Astrocyte of the spinal cord (primary cell): Measurements from ENCODE around the gene PREB.

Experiments used
- DNase-seq: peaks from one replicate; pipeline ENCODE4 v3.0.0; 2011; ENCODE audit warnings: low read depth, low spot score
- H3K4me3 ChIP-seq: 2 replicates; pipeline ENCODE4 v1.5.1; 2011; ENCODE audit warnings: low read depth, mild to moderate bottlenecking, low read length, moderate library complexity
- in situ Hi-C: cut with HindIII; loops from 2 replicates; pipeline ENCODE4 v1.10.0; 2017; ENCODE audit warnings: low sequenced_read_pairs
- TF ChIP-seq, protein P1 (sequence below): IDR thresholded peaks from 2 replicates; pipeline ENCODE4 v1.5.1; 2012; ENCODE audit warnings: low read depth, mild to moderate bottlenecking, low read length, inconsistent platforms

Gene PREB

DNA sequence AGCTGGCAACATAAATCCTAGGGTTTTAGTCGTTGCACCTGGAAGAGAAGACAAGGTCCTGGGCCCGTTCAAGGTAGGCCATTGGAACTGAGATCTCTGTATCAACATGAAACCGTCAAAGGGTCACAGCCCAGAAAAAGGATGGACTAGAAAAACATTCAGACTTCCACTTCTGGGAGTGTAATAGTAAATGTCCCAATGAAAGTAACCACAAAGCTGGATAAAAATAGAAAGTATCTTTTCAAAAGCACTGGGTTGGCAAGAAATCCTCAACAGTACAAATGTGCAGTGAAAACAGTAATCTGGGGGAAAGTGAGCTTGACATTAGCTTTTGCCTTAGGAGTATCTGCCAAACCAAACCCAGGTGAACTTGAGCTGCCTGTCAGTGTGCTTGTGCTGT lies 28.5 kb downstream of the PREB start:
- TF ChIP-seq, protein P1, sequence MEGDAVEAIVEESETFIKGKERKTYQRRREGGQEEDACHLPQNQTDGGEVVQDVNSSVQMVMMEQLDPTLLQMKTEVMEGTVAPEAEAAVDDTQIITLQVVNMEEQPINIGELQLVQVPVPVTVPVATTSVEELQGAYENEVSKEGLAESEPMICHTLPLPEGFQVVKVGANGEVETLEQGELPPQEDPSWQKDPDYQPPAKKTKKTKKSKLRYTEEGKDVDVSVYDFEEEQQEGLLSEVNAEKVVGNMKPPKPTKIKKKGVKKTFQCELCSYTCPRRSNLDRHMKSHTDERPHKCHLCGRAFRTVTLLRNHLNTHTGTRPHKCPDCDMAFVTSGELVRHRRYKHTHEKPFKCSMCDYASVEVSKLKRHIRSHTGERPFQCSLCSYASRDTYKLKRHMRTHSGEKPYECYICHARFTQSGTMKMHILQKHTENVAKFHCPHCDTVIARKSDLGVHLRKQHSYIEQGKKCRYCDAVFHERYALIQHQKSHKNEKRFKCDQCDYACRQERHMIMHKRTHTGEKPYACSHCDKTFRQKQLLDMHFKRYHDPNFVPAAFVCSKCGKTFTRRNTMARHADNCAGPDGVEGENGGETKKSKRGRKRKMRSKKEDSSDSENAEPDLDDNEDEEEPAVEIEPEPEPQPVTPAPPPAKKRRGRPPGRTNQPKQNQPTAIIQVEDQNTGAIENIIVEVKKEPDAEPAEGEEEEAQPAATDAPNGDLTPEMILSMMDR: no peak
- in situ Hi-C loops: loop anchor here (25.0 kb wide), 1 partner anchor 156 kb away; the partner anchor contains the start of gene SLC30A3
- H3K4me3 ChIP-seq: no peak overlapping the region
- no peak for DNase-seq

GRCh38 chr2:27102329-27102728 lies 32.1 kb downstream of the PREB start:
- no peak overlapping the region for H3K4me3 ChIP-seq
- TF ChIP-seq, protein P1: no peak
- in situ Hi-C loops: loop anchor here (25.0 kb wide), 1 partner anchor 160 kb away; the partner anchor contains the start of gene SLC30A3
- no peak for DNase-seq

DNA sequence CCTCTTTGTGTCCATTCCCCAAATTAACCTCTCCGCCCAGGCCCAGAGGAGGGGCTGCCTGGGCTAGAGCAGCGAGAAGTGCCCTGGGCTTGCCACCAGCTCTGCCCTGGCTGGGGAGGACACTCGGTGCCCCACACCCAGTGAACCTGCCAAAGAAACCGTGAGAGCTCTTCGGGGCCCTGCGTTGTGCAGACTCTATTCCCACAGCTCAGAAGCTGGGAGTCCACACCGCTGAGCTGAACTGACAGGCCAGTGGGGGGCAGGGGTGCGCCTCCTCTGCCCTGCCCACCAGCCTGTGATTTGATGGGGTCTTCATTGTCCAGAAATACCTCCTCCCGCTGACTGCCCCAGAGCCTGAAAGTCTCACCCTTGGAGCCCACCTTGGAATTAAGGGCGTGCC lies 34.4 kb downstream of the PREB start:
- no peak for DNase-seq
- in situ Hi-C loops: loop anchor here (25.0 kb wide), 1 partner anchor 162 kb away; the partner anchor contains the start of gene SLC30A3
- TF ChIP-seq, protein P1: no peak
- no peak overlapping the region for H3K4me3 ChIP-seq

- TF ChIP-seq, protein P1: no peak
- in situ Hi-C loops: no loop called here
These were observed 35.0 kb downstream of the PREB start for GRCh38 chr2:27099334-27099955.

GRCh38 chr2:27097341-27097740 lies 37.1 kb downstream of the PREB start:
- DNase-seq: no peak
- TF ChIP-seq, protein P1: no peak
- in situ Hi-C loops: no loop called here
- H3K4me3 ChIP-seq: no peak overlapping the region

More at GRCh38 chr2:27099334-27099955, 35.0 kb downstream of the PREB start:
- no peak overlapping the region for H3K4me3 ChIP-seq
- DNase-seq: no peak

DNA sequence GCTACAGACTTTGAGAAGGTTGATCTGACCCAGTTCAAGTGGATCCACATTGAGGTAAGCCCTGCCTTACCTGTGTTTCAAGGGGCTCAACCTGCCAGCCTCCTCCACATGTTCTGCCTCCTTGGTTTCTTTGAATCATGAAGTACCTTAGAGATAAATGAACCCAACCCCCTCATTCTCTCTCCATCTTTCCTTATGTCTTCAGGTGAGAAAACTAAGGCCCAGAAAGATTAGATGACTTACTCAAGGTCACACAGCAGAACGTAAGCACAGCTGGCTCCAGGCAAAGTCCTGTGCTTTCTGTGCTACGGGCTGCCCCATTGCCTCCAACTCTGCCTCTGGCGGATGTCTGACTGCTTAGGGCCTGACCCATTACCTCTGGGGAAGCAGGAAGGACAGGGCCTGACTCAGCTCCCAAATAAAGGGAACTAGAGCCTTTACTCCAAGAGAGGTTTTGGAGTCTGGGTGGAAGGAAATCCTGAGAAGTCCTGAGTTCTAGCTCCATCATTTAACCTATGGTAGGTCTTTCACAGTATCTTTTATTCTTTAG lies 37.6 kb downstream of the PREB start:
- H3K4me3 ChIP-seq: no peak overlapping the region
- no peak for DNase-seq
- in situ Hi-C loops: no loop called here
- TF ChIP-seq, protein P1: no peak
